GM19099 (cell line): ENCODE measurements around the gene BACH2.

Experiments used
- POLR2A ChIP-seq: IDR thresholded peaks from 3 replicates; pipeline ENCODE4 v1.6.1; 2011; ENCODE audit warnings: low read depth; ENCODE audit not compliant: insufficient read length; ENCODE audit errors: extremely low read depth

Gene BACH2

DNA sequence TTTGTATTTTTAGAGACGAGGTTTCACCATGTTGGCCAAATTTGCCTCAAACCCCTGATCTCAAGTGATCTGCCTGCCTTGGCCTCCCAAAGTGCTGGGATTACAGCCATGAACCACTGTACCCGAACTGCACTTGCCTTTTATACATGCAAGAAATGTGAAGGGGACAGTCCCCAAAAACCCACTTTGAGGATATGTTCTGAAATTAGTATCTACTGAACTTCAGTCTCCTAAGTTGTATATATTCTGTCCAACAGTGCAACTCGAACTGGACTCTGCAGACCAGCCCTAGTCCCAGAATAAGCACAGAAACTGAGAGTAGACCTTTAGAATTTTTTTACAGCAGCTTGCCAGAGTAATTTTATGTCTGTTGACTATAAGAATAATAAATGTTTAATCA lies 28.5 kb downstream of the BACH2 start:
- TF ChIP-seq POLR2A: no peak

DNA sequence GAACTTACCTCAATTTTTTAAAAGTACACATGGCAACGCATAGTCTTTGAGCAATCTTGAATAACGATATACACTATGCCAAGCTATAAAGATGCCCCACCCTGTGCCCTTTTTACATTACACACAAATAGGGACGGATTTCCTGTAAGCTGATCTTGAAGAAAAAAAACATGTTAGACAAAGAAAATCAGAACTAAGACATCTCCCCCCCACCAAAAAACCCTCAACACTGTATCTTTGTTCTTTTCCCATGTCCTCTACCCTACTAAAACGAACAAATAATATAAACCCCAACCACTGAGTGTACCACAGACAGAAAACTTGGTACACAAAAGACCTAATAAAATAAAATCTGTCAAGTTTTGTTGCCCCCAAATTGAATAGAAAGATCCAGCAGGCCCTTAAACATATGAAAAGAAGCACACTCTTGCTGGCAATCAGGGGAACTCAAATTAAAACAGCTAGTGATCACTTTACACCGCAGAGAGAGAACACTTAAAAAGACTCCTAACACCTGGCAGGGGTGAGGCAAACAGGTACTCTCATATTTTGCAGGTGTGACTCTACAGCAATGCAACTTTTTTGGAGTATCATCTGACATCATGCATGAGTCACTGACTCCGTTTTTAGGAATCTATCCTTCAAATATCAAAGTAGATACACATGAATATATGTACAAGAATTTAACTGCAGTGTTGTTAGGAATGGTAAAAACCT lies 29.6 kb downstream of the BACH2 start:
- TF ChIP-seq POLR2A: no peak

DNA sequence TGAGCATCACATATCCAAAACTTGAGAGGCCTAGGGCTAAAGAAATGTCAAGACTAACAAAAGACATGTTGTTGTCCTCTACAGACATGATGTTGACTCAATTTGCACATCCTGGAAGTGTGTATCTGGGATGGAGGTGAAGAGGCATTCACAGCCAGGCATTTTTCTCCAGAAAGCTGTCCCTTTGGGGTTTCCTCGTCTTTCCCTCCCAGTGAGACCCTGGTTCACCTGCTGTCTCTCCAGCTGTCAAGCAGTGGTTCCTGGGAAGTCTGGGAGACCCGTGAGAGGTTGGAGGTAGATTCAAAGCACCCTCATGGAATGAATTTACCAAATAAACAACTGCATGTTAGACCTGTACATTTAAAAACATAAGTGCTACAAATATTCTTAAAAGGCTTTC lies 32.1 kb downstream of the BACH2 start:
- no peak for TF ChIP-seq POLR2A

DNA sequence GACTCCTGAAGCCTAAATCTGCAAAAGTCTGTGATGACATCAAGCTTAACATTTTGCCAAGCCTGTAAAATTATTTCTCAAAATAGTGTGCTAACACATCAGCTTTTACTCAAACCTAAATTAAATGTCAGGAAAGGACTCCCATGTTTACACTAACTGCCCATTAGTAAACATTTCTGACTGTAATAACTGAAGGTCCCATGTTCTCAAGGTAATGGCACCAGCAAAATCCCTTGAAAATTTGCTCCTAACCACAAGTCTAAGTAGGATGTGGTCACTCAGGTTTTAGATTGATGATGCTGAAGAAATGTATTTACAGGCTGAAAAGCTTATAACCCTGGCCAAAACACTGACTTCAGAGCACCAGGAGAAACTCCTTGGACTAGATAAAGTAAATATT lies 33.0 kb downstream of the BACH2 start:
- TF ChIP-seq POLR2A: no peak

DNA sequence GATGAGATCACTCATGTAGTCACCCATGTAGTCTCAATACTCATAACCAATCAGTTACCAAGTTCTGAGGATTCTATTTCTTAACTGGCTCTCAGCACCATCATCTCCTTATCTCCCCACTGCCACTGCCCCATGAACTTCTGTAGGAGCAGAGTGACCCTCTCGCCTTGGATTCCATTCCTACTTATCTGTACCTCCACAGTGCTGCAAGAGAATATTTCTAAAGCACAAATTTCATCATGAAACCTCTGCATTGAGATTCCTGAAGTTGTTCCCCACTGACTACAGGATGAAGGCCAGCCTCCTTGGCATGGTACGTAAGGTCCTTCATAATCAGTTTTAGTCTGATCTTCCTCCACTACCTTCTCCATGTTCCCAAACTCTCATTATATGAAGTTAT lies 34.8 kb downstream of the BACH2 start:
- no peak for TF ChIP-seq POLR2A

DNA sequence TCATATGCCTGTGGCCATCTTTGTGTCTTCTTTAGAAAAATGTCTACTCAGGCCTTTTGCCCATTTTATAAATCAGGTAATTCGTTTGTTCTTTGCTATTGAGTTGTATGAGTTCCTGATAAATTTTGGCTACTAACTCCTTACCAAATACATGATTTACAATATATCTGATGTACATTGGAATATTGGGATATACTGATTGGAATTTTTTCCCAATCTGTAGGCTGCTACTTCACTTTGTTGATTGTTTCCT lies 39.2 kb downstream of the BACH2 start:
- TF ChIP-seq POLR2A: no peak

DNA sequence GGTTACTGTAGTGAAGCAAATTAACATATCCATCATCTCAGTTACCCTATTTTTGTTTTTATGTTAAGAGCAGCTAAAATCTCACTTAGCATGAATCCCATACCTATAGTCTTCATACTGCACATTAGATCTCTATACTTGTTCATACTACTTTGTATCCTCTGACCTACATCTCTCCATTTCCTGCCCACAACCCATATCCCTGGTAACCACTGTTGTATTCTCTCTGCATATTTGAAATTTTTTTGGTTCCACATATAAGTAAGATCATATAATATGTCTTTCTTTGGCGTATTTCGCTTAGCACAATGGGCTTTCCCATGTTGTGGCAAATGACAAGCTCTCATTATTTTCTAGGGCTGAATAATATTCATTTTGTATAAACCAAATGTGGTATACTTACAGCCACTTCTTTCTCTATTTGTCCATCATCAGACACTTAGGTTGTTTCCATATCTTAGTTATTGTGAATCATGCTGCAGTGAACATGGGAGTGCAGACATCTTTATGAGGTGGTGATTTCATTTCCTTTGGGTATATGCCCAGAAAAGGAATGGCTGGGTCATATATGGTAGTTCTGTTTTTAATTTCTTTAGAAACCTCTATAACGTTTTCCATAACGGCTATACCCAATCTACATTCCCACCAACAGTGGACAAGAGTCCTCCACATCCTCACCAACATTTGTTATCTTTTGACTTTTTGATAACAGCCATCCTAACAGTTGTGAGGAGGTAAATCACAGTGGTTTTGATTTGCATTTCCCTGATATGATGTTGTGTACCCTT lies 39.8 kb downstream of the BACH2 start:
- no peak for TF ChIP-seq POLR2A

DNA sequence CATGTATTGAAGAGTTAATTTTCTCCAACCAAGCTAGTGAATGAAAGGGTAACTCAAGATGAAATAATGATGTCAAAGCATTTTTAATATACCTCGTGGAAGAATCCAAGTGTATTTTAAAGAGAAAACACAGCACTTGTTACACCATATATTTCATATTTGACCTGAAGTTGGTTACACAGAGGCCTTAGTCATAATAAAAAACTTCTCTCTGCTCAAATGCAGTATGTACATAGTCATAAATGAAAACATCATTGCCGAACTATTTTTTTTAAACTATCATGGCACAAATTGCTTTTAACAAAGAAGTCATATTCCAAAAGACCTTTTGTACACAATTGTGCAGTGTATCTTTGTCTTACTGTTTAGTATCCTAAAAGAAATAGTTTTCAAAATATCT lies 43.0 kb downstream of the BACH2 start:
- TF ChIP-seq POLR2A: no peak

DNA sequence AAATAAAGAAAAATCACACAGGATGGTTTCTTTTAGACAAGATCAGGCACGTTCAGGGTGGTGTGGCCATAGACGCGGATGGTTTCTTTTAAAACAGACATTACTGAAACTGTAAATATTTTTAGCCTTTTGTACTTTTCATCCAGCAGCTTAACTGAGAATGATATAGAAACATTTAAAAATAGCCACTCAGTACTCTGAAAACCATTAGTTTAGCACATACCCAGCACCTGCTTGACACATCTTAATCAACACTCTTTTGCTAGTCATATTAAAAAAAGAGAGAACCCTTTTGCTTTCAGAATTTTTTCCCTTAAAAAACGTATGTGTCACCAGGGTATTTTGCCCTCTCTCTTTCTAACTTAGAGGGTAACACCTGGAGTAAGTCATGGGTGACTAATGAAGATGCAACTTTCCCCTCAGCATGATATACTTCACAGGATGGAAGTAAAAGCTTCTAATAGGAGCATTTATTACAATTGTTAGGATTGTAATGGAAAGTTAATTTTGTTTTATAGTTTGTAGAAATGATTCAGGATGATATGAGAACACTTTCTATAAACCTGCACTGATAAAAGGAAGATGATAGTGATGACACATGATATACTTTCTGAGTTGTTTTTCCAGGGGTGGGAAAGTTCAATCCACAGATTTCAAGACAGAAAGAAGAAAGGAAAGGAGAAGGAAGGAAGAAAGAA lies 45.2 kb downstream of the BACH2 start:
- TF ChIP-seq POLR2A: no peak

DNA sequence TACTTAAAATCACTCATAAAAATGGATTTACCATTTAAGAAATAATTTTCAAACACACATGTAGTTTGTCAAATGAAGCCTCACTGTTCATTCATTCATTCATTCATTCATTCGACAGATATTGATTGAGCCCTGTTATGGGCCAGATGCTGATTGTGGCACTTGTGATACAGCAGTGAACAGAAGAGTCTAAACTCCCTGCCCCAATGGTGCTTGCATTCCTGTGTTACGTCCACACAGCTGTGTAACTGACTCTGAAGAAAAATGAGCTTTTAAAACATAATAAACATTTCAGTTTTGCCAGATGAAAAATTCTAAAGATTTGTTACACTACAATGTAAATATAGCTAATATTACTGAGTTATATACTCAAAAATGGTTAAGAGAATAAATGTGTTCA lies 46.2 kb downstream of the BACH2 start:
- TF ChIP-seq POLR2A: no peak

DNA sequence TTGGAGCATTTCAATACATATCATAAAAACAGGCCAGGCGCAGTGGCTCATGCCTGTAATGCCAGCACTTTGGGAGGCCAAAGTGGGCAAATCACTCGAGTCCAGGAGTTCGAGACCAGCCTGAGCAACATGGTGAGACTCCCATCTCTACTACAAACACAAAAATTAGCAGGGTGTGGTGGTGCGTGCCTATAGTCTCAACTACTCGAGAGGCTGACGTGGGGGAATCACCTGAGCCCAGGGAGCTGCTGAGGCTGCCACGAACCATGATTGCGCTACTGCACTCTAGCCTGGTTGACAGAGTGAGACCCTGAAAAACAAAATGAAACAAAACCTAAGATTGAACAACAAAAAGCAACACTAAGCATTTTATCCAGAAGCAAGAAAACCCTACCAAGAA lies 47.2 kb downstream of the BACH2 start:
- no peak for TF ChIP-seq POLR2A

DNA sequence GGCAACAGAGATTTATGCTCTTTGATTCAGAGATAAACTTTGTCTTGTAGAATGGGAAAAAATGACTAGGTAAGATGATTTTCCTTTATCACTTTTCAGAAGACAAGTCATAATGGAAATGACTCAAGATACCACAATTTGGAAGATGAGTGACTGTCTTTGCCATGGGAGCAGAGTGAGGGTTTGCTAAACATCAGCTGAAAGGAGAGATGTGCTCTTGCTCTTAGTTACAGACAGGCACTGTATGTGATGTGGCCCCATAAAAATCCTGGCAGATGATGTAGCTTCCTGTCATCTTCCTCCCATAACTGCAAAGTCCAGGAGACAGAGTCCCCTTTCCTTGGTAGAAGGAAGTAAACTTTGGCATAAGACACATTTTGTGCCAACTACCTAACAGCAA lies 47.6 kb downstream of the BACH2 start:
- TF ChIP-seq POLR2A: no peak

DNA sequence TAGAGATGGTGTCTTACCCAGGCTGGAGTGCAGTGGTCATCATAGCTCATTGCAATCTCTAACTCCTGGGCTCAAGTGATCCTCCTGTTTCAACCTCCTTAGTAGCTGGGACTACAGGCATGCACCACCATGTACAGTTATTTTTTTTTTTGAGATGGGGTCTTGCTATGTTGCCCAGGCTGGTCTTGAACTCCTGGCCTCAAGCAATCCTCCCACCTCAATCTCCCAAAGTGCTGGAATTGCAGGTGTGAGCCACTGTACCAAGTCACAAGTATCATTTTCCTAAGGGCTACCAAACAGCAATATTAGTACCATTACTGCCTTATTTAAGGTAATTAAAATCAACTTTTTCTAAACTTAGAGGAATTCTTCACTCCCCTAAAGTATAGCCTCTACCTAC lies 49.4 kb downstream of the BACH2 start:
- no peak for TF ChIP-seq POLR2A

DNA sequence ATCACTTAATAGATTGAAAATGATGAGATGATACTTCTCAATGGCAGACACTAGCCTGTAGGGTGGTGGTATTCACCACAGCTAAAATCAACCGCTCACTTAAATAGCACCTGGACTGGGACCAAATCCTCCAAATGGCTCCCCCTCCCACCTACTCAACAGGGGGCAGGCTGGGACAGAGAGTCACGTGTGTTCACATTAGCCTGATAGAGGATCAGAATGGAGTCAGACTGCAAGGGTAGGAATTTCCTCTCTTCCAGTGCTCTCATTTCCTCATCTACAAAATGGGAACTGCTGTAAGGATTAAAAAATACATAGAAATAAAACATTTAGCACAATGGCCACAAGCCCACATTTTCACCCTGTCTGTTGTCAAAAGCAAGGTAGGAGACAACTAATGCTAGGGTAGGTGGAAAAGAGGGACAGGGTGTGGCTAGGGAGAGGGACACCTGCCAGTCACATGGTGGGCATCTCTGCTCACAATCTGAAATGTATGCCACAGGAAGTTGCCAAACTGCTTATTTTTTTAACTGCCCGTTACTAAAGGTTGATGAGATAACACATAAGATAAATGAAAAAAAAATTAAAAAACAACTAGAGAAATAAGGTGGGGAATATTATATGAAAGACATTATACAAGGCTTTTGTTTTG lies 55.3 kb downstream of the BACH2 start:
- no peak for TF ChIP-seq POLR2A

DNA sequence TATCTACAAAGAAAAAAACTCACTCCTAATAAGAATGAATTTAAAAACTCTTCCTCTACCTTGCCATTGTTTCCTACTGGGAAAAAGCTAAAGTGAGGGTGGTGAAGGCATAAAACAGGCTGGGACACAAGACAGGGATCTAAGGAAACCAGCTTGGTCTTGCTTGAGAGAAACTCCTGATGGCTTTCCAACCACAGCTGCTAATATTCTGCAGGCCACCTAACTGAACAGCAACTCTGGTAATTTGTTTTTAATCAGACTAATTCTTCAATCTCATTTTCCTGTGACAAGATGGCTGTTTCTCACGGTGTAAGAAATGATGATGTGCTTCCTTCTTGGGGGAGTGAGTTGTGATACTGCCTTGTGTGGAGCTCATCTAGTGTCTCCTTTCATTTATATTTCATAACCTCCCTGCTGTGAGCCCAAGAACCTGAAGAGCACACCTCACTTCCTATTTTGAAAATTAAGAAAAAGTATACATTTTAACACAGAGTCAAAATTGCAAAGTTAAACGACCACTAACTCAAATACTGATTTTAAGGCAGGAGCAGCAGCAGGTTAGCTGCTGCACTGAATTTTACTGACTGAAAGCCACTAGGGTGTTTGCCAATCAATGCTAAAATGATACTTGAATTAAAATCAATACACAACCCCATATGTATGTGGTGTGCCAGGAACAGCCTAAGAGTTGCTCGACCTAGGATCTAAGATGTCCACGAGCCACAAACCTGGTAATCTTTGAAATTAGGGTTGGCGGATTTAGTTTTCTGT lies 58.0 kb downstream of the BACH2 start:
- no peak for TF ChIP-seq POLR2A

DNA sequence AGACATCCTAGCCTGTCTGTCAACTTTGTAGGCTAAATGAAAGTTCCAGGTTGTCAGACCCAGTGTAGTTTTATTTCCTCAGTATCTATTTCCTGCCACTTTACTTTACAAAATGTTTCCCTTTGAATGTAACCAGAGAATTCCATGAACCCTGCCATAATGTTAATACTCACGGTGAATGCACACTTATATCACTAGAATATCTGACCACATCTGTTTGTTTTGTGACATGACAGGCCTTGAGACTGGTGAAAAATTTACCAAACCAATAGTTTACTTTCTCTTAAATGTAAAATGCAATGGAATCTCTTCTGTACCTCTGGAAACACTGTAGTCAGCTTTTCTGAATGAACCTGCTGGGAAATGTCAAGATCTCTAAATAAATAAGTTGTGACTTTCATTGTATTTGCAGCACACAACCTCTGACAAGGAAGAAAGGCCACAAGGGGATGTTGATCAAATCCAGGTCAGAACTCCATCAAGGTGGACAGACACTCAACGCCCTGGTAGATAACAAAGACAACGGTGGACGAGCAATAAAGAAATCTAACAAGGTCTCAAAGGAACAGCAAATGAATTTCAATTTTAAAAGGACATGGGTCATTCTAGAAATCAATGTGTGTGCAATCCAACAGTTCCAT lies 59.2 kb downstream of the BACH2 start:
- no peak for TF ChIP-seq POLR2A
